Stimulated activated CD4-positive, alpha-beta T cell treated with anti-CD3 and anti-CD28 coated beads, TNF-alpha, amount 100 ng/mL, for 24 hours (primary cell): ENCODE data around the gene JAML.

Experiments
- DNase-seq, 3 experiments: peaks; one replicate each; pipeline ENCODE4 v3.0.0-alpha.2; 2020; ENCODE audit warnings: low read depth in 3 of 3

JAML gene, protein sequence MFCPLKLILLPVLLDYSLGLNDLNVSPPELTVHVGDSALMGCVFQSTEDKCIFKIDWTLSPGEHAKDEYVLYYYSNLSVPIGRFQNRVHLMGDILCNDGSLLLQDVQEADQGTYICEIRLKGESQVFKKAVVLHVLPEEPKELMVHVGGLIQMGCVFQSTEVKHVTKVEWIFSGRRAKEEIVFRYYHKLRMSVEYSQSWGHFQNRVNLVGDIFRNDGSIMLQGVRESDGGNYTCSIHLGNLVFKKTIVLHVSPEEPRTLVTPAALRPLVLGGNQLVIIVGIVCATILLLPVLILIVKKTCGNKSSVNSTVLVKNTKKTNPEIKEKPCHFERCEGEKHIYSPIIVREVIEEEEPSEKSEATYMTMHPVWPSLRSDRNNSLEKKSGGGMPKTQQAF

GRCh38 chr11:118224511-118225188, at the start of gene JAML:
JAML (minus strand) TSS chr11:118225011; CDS start chr11:118214866, 10,145 bp downstream.
- DNase-seq, result peak; percentile 33 to 58 (median 54)

- no peak for DNase-seq
Observed at GRCh38 chr11:118274186-118274585, 49.4 kb upstream of the JAML start.

DNA sequence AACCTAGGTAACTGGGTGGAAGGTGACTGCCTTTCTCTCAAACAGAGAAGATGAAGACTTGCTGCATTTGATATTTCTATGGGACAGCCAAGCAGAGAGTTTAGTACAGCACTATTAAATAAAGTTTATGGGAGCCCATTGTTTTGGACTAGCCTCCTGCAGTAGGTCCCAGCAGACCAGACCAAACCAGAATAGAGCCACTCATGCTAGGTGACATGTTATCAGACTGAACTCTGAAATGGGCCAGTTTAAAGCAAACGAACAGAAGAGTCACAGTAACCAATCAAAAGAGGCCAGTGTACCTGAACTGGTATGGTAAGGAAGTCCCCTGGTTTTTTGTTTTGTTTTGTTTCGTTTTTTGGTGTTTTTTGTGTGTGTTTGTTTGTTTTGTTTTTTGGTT, 47.2 kb upstream of the JAML start:
- no peak for DNase-seq

DNA sequence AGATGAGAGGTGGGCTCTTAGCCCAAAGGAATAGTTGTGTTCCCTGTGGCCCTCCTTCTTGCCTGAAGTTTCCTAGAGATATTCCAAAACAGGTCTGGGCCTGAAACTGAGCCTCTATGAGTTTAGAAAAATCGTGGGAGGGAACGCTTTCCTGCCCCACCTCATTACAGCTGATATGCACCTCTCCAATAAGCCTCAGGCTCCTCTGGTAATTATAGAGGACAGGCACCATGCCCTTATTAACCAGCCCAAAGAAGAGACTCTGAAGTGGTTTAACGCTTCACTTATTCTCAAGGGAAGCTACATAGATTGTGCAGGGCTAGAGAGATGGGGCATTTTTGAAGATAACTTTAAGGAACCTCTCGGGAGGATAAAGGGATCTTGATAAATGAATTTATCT, 42.7 kb upstream of the JAML start:
- no peak for DNase-seq

DNA sequence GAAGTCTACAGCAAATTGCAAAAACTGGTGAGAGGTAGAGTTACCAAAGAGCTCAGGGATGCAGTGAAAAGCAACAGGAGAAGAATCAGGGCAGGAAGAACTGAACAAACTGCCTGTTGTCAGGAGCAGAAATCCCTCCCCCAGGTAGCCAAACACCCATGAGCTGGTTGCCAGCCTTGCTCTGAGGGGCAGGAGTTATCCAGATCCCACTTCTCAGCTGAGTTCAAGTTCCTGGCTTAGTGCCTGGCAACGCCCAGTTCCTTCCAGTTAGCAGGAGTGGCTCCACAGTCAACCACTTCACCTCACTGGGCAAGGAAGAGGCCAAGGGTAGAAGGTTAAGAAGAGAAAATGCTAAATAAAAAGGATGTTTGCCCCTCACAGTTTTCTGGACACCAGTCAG, 41.1 kb upstream of the JAML start:
- DNase-seq, result no peak

- no peak for DNase-seq
Observed at GRCh38 chr11:118264569-118265465, 40.0 kb upstream of the JAML start.

- DNase-seq, result no peak
Observed at GRCh38 chr11:118263695-118264568, 39.1 kb upstream of the JAML start, which contains the start of gene MPZL2. MPZL2 (minus strand) TSS chr11:118264297; CDS start chr11:118264153, 144 bp downstream.

DNA sequence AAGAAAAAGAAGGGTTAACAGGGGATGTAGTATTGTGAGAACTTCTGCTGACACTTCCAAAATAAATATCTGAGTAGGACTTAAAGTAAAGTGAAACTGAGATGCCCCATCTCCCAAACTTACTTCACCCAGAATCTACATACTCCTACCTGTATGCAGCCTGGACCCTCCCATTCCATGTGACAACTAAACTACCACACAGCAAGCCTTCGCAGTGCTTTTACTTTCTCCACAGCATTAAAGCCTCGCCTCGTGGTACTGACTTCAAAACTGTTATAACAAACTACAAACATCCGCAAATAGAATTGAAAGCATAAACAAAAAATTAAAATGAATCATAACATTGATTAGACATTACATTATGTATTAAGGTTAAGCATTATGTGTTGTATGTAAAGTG, 38.3 kb upstream of the JAML start:
- DNase-seq, result no peak

- no peak for DNase-seq
Observed at GRCh38 chr11:118260353-118260752, 35.5 kb upstream of the JAML start.

DNA sequence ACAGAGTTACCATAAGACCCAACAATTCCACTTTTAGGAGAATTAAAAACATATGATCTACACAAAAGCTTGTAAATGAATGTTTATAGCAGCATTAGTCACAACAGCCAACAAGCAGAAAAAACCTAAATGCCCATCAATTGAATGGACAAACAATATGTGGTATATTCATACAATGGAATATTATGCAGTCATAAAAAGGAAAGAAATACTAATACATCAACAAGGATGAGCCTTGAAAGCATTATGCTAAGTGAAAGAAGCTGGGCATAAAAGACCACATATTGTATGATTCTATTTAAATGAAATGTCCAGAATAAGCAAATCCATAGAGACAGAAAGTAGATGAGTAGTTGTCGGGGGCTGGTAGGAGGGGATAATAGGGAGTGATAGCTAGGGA, 34.3 kb upstream of the JAML start:
- DNase-seq, result no peak

- no peak for DNase-seq
Observed at GRCh38 chr11:118258410-118258809, 33.6 kb upstream of the JAML start.

DNA sequence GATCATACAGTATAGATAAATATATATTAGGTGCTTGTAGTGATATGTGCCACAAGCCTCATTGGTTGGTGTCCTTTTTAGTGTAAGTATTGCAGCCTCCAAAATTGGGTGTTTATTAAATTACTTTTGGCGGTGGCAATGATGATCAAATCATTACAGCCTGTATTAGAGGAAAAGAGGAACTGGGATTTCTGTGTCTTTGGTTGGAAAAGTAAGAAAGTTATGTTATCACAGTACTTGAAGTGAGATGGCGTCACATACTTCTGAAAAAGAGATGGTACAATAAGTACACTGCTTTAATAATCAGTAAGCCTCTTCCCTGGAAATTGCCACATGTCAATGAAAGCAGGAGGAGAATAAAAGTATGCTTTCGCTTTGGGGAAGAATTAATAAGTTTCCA, 27.9 kb upstream of the JAML start:
- no peak for DNase-seq

- DNase-seq, result peak; percentile 69 to 85 (median 72)
Observed at GRCh38 chr11:118251858-118252652, 27.2 kb upstream of the JAML start, which contains the start of gene MPZL3. MPZL3 (minus strand) TSS chr11:118252365; CDS start chr11:118252294, 71 bp downstream.

GRCh38 chr11:118247041-118247440, 22.2 kb upstream of the JAML start:
- no peak for DNase-seq

DNA sequence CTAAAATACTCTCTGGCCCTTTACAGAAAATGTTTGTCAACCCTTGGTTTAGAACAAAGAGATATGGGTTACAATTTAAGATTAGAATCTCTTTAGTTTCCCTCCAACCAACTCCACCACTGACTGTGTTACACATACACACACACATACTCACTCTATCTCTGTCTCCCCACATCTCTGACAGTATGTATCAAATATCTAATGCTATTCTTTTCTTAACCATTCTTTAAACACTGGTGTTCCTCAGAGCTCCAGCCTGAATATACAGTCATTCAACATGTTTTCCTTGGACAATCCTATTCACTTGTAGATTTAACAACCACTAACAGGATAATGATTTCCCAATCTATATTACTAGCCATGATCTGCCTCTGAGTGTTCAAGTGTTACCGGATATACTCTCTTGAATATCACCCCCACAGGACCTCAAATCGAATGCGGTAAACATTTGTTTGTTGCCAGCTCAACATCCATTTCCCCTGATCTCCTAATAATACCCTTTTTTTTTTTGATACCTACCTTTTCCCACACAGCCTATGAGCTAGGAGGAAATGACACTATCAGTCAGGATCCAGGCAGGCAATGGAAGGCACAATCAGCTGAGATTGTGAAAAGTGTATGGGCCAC, 21.2 kb upstream of the JAML start:
- DNase-seq, result no peak

DNA sequence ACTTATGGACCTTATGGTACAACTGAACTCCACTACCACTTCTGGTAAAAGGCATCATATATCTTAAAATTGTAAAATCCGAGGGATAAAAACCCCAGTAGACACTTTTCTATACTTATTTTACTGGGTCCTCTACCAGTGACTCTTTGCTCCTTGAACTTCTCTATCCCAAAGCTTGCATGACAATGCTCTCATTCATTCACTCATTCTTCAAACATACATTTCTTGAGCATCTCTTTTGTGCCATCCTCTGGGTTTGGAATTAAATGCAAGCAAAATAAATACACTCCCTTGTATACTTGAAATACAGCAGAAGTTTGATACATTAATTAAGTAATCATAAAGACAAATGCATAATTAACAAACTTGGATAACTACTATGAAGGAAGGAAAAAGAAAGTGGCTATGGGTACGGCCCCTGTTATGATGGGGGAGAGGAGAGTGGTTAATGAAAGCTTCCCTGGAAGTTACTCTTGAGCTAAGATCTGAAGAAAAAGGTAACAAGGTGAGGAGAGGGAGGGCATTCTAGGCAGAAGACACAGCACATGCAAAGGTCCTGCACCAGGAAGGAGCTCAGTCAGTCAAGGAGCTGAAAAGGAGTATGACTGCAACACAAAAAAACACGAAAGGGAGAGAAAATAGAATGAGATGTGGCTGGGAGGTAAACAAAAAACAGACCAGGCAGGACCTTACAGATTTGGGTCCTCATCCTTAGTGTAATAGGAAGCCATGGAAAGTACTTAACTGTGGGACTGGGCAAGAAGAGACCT, 19.4 kb upstream of the JAML start:
- no peak for DNase-seq

GRCh38 chr11:118243161-118243560, 18.4 kb upstream of the JAML start:
- DNase-seq, result no peak

GRCh38 chr11:118241764-118242098, 16.9 kb upstream of the JAML start:
- no peak for DNase-seq
